ENCODE data around the gene STBD1.

DNA sequence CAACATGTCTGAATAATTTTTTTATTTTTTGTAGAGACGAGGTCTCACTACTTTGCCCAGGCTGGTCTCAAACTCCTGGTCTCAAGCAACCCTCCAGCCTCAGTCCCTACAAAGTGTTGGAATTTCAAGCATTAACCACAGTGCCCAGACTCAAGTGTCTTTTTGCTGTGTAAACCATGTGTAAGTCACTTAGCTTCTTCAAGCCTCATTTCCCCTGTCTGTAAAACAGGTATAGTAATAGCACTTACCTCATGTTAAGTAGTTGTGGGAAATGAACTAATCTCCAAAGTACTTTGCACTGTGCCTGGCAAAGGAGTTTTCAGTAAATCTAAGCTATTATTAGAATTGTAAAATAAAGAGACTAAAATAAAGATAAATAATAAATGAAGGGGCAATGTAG lies 35.7 kb downstream of the STBD1 start:
- no peak for TF ChIP-seq POLR2AphosphoS5 (IDR thresholded peaks at IDR 0.05; ENCODE audit: low read depth, low read length)
- TF ChIP-seq CTCF (IDR thresholded peaks at IDR 0.05): no peak
- TF ChIP-seq TCF7L2 (IDR thresholded peaks at IDR 0.05; ENCODE audit: low read depth, low read length): no peak
- no peak for TF ChIP-seq REST (IDR thresholded peaks at IDR 0.05; ENCODE audit: insufficient read depth in 1 of 2, low read depth in 2 of 2, low read length in 1 of 2)

All from Panc1 (cell line).